Activated B cell treated with CpG ODN at 0.5 μM for 24 hours (primary cell): Measurements from ENCODE around the gene SPI1. TPM values are rescaled to one million over a fixed set of nuclear protein-coding genes. Genes with fewer than 3 reads are reported as not detected.
"Not testable (repeated sequence)": the region's sequence is repeated elsewhere in the genome, so short reads cannot be mapped to it uniquely, and the experiment has no call there.

ENCODE experiments used
- ATAC-seq: fragments of 200-7000 bp; cut with Tn5 transposase; one replicate; pipeline ENCODE4 v1.10.0; 2021; ENCODE audit warnings: low read depth, mild to moderate bottlenecking, moderate library complexity
- CTCF ChIA-PET: fragments of 350-600 bp; sonication (Branson Sonifier 250); formaldehyde crosslinking; loops from one replicate; lab custom pipeline; 2021; ENCODE audit warnings: antibody characterized with exemption; lab: Charles Lee
- POLR2A ChIA-PET: fragments of 350-600 bp; sonication (Branson Sonifier 250); formaldehyde crosslinking; loops from one replicate; lab custom pipeline; 2021; ENCODE audit warnings: antibody characterized with exemption; lab: Charles Lee
- DNase-seq: peaks from one replicate; pipeline ENCODE4 v3.0.0; 2022
- H3K27ac Mint-ChIP-seq: one replicate; pipeline ENCODE4 v1.8.0; 2020; ENCODE audit warnings: mixed read lengths
- H3K27me3 Mint-ChIP-seq: one replicate; pipeline ENCODE4 v1.8.0; 2021; ENCODE audit warnings: mixed read lengths
- H3K36me3 Mint-ChIP-seq: one replicate; pipeline ENCODE4 v1.8.0; 2021; ENCODE audit warnings: low read depth, mixed read lengths
- H3K4me1 Mint-ChIP-seq: one replicate; pipeline ENCODE4 v1.8.0; 2021; ENCODE audit warnings: mixed read lengths
- H3K4me3 Mint-ChIP-seq: one replicate; pipeline ENCODE4 v1.8.0; 2020; ENCODE audit warnings: mild to moderate bottlenecking, mixed read lengths
- H3K9me3 Mint-ChIP-seq: one replicate; pipeline ENCODE4 v1.8.0; 2020; ENCODE audit warnings: mixed read lengths
- CTCF ChIP-seq: fragments of 200-600 bp; IDR thresholded peaks from one replicate; pipeline ENCODE4 v1.8.0; 2022; ENCODE audit warnings: antibody characterized with exemption, mild to moderate bottlenecking
- intact Hi-C: fragments of 100-400 bp; cut with micrococcal nuclease; formaldehyde crosslinking; loops from one replicate; pipeline ENCODE4 v1.15.1; 2024
- total RNA-seq: library from RNA; stranded (reverse); gene quantifications from 2 replicates; pipeline ENCODE4 v1.2.3, GENCODE V29; 2022

The SPI1 gene
- total RNA-seq, 1 donor from 2014 or later, result 68.8 TPM

- intact Hi-C loops, result loop anchor here (5.0 kb wide), 1 partner anchor 102 kb away; the partner anchor contains the start of gene PSMC3
- ChIA-PET CTCF (interaction anchor here (2.1 kb wide), 1 partner anchor 87 kb away, joined by 5 read pairs; no protein-coding TSS in a partner anchor), POLR2A (no interaction called here)
- H3K27ac Mint-ChIP-seq, result no peak overlapping the region
- TF ChIP-seq CTCF, result no peak
- H3K4me1 Mint-ChIP-seq, result peaks cover 14% of the 10 kb centered on the region
- ATAC-seq (no peak), DNase-seq (no peak)
- no peaks in the 10 kb centered on the region for H3K9me3 Mint-ChIP-seq
- peaks cover 34% of the 10 kb centered on the region for H3K36me3 Mint-ChIP-seq
- no peaks in the 10 kb centered on the region for H3K27me3 Mint-ChIP-seq
- H3K4me3 Mint-ChIP-seq, result no peak overlapping the region
Observed at GRCh38 chr11:47325271-47326041, 52.9 kb downstream of the SPI1 start.

GRCh38 chr11:47324520-47324919, 53.8 kb downstream of the SPI1 start:
- Mint-ChIP-seq H3K9me3 (no peaks in the 10 kb centered on the region), H3K4me1 (peaks cover 14% of the 10 kb centered on the region), H3K4me3 (no peak overlapping the region), H3K27me3 (no peaks in the 10 kb centered on the region), H3K27ac (no peak overlapping the region), H3K36me3 (peaks cover 27% of the 10 kb centered on the region)
- intact Hi-C loops, result no loop called here
- no peak for TF ChIP-seq CTCF
- DNase-seq (no peak), ATAC-seq (no peak)
- POLR2A ChIA-PET, result no interaction called here
- CTCF ChIA-PET, result no interaction called here

GRCh38 chr11:47318166-47318565, 60.2 kb downstream of the SPI1 start:
- POLR2A ChIA-PET, result no interaction called here
- H3K4me1 Mint-ChIP-seq, result peaks cover 14% of the 10 kb centered on the region

GRCh38 chr11:47317064-47317828, 61.1 kb downstream of the SPI1 start:
- H3K4me1 Mint-ChIP-seq, result peaks cover 14% of the 10 kb centered on the region
- ChIA-PET POLR2A (no interaction called here), CTCF (no interaction called here)
- H3K4me3 Mint-ChIP-seq, result no peak overlapping the region
- H3K36me3 Mint-ChIP-seq, result peaks cover 57% of the 10 kb centered on the region
- H3K9me3 Mint-ChIP-seq, result no peaks in the 10 kb centered on the region
- TF ChIP-seq CTCF, result no peak
- ATAC-seq (no peak), DNase-seq (no peak)
- intact Hi-C loops, result no loop called here
- H3K27ac Mint-ChIP-seq, result peak overlapping the region; percentile 3
- no peaks in the 10 kb centered on the region for H3K27me3 Mint-ChIP-seq

More at GRCh38 chr11:47318166-47318565, 60.2 kb downstream of the SPI1 start:
- H3K27me3 Mint-ChIP-seq, result no peaks in the 10 kb centered on the region
- intact Hi-C loops, result no loop called here
- no peak for ATAC-seq
- no peak for TF ChIP-seq CTCF
- H3K4me3 Mint-ChIP-seq, result no peak overlapping the region
- CTCF ChIA-PET, result no interaction called here
- DNase-seq, result no peak
- peaks cover 52% of the 10 kb centered on the region for H3K36me3 Mint-ChIP-seq
- no peak overlapping the region for H3K27ac Mint-ChIP-seq
- H3K9me3 Mint-ChIP-seq, result no peaks in the 10 kb centered on the region

- H3K27ac Mint-ChIP-seq, ATAC-seq, CTCF ChIA-PET, H3K27me3 Mint-ChIP-seq, DNase-seq, H3K4me3 Mint-ChIP-seq, H3K9me3 Mint-ChIP-seq, POLR2A ChIA-PET, intact Hi-C loops: not testable (repeated sequence)
- peaks cover 14% of the 10 kb centered on the region for H3K4me1 Mint-ChIP-seq
- H3K36me3 Mint-ChIP-seq, result peaks cover 56% of the 10 kb centered on the region
Observed at GRCh38 chr11:47316501-47316900, 61.8 kb downstream of the SPI1 start.
